GM21528 (cell line): Measurements from ENCODE around the gene CASP10.
A peak's percentile ranks its signal among the peaks of the same experiment; 100 is the strongest.

Experiments
- ATAC-seq: cut with Tn5 transposase; IDR thresholded peaks from one replicate; pipeline ENCODE4 v1.9.1; 2021; ENCODE audit warnings: mild to moderate bottlenecking, moderate library complexity; ENCODE audit not compliant: unreplicated experiment, low FRiP score

The CASP10 gene

DNA sequence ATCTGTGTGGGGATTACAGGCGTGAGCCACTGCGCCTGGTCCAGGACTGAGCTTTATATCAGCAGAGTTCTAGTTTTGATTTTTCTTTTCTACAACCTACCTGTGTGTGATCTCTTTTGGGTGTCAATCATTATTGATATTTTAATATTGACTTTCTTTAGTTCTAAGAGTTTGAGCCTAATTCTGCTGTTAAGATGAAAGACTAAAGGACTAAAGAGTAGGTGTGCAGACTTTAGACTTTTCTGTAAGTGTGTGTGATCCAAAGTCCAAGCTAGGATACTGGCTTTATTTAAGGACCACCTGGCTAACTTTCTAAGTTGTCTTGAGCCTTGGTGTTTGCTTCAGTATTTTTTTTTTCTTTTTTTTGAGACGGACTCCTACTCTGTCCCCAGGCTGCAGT lies 12.4 kb downstream of the CASP10 start:
- no peak for ATAC-seq

DNA sequence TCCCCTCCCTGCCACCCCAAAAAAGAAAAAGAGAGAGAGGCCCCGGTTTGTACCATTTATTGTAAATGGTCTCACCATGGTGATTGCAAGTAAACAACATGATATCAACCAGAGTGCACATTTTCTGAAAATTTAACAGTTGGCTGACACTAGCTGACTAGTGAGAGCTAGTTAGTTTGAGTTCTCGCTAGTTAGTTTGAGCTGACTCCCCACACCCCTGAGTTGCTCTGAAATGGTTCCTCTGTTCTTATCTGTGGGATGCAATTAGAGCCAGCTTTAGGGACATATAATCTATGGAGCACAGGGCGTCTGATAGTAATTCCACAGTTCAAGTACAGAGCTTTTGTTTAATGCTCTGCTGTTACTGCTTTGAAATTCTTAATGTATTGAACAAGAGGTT lies 13.1 kb downstream of the CASP10 start:
- ATAC-seq = no peak

GRCh38 chr2:201196803-201197202 lies 13.9 kb downstream of the CASP10 start:
- no peak for ATAC-seq

- ATAC-seq = no peak
These were observed 14.8 kb downstream of the CASP10 start for GRCh38 chr2:201197781-201198180.

GRCh38 chr2:201199847-201200246 lies 16.9 kb downstream of the CASP10 start:
- no peak for ATAC-seq

GRCh38 chr2:201200345-201200744 lies 17.4 kb downstream of the CASP10 start:
- no peak for ATAC-seq

GRCh38 chr2:201201371-201201770 lies 18.4 kb downstream of the CASP10 start:
- no peak for ATAC-seq

DNA sequence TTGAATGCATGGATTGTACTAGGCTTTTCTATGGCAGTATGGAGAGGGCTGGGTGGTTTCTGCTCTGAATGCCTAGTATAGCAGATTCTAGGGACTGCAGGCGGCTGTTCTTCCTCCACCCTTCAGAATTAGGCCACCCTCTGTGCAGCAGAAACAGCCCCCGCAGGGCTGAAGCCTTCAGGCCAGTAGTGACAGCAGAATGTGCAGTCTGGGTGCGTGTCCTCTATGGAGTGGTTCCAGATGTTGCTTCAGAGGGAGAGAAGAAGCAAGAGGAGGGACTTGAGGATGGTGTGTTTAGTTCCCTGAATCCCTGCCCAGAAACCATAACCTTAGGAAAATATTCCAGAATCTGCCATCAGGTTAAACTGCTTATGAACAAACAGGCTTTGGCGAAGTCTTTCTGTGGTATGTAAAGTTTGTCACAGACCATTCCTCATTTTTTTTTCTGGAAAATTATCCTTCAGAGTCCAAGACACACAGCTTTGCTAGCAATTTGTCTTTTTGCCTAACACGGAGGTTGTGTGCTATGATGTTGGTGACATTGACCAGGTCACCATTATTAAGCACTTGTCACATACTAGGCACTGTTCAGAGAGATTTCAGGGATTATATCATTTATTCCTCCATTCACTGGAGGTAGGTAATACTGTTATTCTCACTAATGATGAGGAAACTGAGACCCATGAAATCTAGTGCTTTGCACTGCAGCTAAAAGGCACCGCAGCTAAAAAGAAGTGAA lies 21.1 kb downstream of the CASP10 start:
- no peak for ATAC-seq

DNA sequence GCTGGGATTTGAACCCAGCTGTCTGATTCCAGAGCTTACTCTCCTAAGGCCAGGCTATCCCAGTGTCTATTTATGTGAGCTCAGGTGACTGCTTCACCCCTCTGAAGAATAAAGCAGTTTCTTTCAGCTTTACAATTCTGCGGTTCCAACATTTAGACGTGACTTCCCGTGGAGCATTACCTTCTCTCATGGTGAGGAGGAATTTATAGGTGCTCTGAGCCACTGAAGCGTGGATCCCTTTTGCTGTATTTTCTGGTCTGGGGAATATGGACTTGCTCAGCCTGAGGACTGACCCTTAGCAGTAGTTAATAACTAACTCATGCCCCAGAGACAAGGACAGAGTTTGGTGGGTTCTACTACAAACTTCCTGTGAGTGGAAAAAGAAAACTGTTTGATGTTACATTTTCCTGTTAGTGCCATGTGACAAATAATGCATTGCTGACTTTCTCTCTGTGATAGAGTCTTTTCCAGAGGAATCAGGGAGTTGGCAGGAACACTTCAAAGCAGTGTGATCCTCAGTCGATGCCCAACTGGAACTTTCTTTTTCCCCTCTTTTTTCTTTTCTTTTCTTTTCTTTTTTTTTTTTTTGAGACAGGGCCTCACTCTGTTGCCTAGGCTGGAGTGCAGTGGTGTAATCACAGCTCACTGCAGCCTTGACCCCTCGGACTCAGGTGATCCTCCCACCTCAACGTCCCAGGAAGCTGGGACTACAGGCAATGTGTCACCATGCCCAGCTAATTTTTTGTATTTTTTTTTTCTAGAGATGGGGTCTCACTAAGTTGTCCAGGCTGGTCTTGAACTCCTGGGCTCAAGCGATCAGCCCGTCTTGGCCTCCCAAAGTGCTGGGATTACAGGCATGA lies 21.9 kb downstream of the CASP10 start:
- no peak for ATAC-seq

DNA sequence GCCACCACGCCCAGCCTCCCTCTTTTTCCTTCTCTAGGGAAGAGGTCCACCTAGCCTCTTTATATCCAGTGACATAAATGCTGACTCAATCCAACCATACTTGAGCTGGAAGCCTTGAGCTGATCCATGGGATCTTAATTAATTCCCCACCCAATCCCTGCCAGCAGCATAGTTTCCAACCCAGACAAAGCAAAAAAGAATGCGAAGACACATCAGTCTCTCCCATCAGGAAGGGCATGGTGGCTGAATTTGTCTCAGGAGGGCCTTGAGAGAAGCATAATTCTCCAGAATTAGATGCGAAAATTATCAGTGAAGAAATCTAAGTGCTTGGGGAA lies 22.5 kb downstream of the CASP10 start:
- no peak for ATAC-seq

DNA sequence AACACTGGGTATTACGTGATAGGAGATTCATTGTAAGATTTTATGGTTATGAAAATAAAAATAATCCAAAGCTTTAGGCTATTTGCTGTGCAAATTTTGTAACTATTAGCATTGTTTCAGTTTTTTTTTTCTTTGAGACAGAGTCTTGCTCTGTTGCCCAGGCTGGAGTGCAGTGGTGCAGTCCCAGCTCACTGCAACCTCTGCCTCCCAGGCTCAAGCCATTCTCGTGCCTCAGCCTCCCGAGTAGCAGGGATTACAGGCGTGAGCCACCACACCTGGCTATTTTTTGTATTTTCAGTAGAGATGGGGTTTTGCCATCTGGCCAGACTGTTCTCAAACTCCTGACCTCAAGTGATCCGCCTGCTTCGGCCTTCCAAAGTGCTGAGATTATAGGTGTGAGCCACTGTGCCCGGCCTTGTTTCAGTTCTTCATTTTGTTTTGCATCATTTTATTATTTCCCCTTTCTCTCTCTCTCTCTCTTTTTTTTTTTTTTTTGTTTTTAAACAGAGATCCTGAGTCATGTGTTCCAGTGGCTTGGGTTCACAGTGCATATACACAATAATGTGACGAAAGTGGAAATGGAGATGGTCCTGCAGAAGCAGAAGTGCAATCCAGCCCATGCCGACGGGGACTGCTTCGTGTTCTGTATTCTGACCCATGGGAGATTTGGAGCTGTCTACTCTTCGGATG lies 25.8 kb downstream of the CASP10 start:
- peak; percentile 73 for ATAC-seq

DNA sequence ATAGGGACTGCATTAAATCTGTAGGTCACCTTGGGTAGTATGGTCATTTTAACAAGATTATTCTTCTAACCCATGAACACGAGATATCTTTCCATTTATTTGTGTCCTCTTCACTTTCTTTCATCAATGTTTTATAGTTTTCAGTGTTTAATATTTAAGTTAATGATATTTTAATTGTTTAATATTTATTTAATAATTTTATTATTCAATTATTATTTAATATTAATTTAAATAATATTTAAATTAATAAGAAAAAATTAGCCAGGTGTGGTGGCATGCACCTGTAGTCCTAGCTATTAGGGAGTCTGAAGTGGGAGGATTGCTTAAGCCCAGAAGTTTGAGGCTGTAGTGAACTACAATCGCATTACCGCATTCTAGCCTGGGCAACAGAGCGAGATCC lies 33.0 kb downstream of the CASP10 start:
- no peak for ATAC-seq

DNA sequence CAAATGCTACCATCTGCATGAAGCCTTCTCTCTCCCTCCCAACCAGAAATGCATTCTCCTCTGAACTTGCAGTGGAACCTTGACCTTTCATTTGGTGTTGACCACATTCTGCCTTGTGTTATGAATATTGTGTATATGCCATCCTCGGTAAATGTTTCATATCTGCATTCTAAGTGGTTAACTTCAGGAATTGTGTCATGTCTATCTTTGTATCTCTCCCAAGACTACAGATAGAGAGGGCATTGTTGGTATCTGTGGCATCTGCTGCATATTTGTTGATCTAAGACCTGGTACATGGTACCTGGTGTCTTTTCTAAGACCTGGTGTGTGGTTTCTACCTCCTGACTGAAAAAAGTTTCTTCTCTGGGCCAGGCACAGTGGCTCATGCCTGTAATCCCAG lies 34.0 kb downstream of the CASP10 start:
- ATAC-seq = no peak

- no peak for ATAC-seq
These were observed 35.8 kb downstream of the CASP10 start for GRCh38 chr2:201218780-201219179.

DNA sequence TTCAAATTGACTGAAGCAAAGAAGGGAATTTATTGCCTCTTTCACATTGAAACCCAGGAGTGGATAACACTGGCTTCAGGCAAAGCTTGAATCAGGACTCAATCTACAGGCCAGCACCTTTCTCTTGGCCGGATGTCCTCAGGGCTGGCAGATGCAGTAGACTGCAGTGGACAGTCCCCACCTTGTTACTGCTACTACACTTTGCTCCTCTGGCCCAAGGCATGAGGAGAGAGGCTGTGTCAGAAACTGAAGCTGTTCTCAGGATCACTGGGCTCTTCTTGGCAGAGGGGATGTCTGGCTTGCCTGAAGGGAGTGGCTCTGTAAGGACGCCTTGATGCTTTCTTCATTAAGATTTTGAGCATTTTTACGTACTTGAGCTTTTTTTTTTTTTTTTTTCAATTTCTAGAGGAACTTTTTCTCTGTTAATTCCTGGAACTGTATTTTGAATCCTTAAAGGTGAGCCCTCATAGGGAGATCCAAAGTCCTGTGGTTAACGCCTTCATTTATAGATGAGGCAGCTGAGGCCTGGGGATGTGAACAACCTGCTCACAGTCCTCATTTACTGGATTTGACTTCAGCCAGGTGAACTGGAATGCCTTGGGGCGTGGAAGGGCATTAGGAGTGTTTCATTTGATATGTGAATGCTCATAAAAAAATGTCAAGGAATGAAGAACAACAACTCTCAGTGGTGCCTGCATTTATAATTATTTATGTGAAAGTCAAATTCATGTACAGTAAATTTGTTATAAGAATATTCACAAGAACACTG lies 36.6 kb downstream of the CASP10 start:
- ATAC-seq = no peak

DNA sequence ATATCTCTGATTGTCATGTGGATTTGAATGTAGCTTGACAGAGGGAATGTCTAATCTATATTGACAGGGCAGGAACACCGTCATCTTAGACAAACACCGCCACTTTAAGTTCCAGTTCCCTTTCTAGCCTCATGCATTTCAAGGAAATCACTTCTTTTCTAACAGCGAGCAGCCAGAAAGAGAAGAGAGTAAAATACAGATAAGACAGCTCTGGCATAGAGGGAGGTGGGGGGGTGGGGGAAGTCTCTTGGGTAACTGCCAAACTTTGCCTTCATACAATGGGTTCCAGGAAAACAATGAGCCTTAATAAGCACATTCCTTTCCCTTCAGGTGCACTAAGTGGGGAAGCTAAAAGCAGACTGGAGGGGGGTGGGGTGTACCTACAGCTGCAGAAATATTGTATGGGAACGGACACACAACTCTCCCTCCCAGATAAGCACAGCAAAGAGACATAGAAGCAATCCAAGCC lies 37.2 kb downstream of the CASP10 start:
- ATAC-seq = no peak

- ATAC-seq = peak; percentile 90
These were observed 40.4 kb downstream of the CASP10 start for GRCh38 chr2:201223089-201224073.

- no peak for ATAC-seq
These were observed 45.5 kb downstream of the CASP10 start for GRCh38 chr2:201228271-201228911.

- ATAC-seq = no peak
These were observed 46.0 kb downstream of the CASP10 start for GRCh38 chr2:201228912-201229290.
